ENCODE data around the gene OR13C3. TPM values are rescaled to one million over a fixed set of nuclear protein-coding genes. Genes with fewer than 3 reads are reported as not detected.

OR13C3 gene
- total RNA-seq = not detected in 2 replicates

GRCh38 chr9:104536756-104537155 lies at the start of gene OR13C3:
Gene OR13C3, minus strand, starts transcription at chr9:104536856. Its CDS starts 133 bp downstream, at chr9:104536723.

GRCh38 chr9:104568868-104569267 lies 32.2 kb upstream of the OR13C3 start, which contains the start of gene OR13C8:
Gene OR13C8, plus strand, starts transcription at chr9:104569168. Its CDS starts 0 bp downstream, at chr9:104569168.

GRCh38 chr9:104527109-104527508 lies 9.5 kb downstream of the OR13C3 start, which contains the start of gene OR13C4:
Gene OR13C4, minus strand, starts transcription at chr9:104527209. Its CDS starts 0 bp downstream, at chr9:104527209.

GRCh38 chr9:104503963-104504362 lies 32.7 kb downstream of the OR13C3 start, which contains the start of gene OR13F1:
Gene OR13F1, plus strand, starts transcription at chr9:104504263. Its CDS starts 0 bp downstream, at chr9:104504263.

Other genes with a start within 250 kb of the OR13C3 start
- not detected in 2 replicates for gene OR13F1, start 32.6 kb downstream of the OR13C3 start, total RNA-seq
- gene OR13C4, start 9.6 kb downstream of the OR13C3 start, total RNA-seq = not detected in 2 replicates
- not detected in 2 replicates for gene OR13C8, start 32.3 kb upstream of the OR13C3 start, total RNA-seq
- not detected in 2 replicates for gene OR13C5, start 62.6 kb upstream of the OR13C3 start, total RNA-seq
- not detected in 2 replicates for gene OR13C2, start 68.8 kb upstream of the OR13C3 start, total RNA-seq
- gene OR13C9, start 81.3 kb upstream of the OR13C3 start, total RNA-seq = not detected in 2 replicates
- gene OR13D1, start 157.7 kb upstream of the OR13C3 start, total RNA-seq = not detected in 2 replicates
- 33.1 and 35.9 TPM in 2 replicates for gene NIPSNAP3A, start 210.8 kb upstream of the OR13C3 start, total RNA-seq
- gene NIPSNAP3B, start 227.3 kb upstream of the OR13C3 start, total RNA-seq = 0.66 and 2.2 TPM in 2 replicates